ENCODE results near the gene SLC35G6.

DNA sequence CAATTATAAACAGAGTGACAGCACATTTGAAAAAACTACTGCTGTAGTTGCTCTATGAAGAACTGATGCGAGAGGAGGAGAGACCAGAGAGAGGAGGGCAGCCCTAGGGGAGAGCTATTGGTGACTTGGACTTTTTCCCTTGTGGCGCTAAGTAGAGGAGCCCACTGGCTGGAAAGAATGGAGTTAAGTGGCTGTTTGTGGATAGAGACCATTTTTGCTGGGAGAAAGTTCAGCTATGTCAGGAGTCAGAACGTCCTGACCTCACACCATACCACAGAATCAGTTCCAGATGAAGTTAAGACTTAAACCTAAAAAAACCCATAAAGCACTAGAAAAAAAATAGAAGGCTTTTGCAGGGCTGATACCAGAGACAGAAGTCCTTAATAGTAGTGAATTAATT is 4.9 kb downstream of the SLC35G6 start:
- TF ChIP-seq, protein P1, sequence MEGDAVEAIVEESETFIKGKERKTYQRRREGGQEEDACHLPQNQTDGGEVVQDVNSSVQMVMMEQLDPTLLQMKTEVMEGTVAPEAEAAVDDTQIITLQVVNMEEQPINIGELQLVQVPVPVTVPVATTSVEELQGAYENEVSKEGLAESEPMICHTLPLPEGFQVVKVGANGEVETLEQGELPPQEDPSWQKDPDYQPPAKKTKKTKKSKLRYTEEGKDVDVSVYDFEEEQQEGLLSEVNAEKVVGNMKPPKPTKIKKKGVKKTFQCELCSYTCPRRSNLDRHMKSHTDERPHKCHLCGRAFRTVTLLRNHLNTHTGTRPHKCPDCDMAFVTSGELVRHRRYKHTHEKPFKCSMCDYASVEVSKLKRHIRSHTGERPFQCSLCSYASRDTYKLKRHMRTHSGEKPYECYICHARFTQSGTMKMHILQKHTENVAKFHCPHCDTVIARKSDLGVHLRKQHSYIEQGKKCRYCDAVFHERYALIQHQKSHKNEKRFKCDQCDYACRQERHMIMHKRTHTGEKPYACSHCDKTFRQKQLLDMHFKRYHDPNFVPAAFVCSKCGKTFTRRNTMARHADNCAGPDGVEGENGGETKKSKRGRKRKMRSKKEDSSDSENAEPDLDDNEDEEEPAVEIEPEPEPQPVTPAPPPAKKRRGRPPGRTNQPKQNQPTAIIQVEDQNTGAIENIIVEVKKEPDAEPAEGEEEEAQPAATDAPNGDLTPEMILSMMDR (conservative IDR thresholded peaks at IDR 0.05 in 1 of 2, IDR thresholded peaks at IDR 0.05 in 1 of 2; ENCODE audit: extremely low read depth in 1 of 2, insufficient read depth in 1 of 2, low read depth in 1 of 2, low read length in 2 of 2) = no peak
- TF ChIP-seq EZH2 (IDR thresholded peaks at IDR 0.05; ENCODE audit: borderline replicate concordance, low read length) = no peak

Data from mammary epithelial cell (primary cell).